Mesenteric fat pad (tissue), 1 donor: Measurements from ENCODE around the gene RANBP9. TPM values are rescaled to one million over a fixed set of nuclear protein-coding genes. Genes with fewer than 3 reads are reported as not detected.

Source experiments
- DNase-seq: peaks from one replicate; pipeline ENCODE4 v3.0.0-alpha.2; 2020; ENCODE audit warnings: low spot score
- total RNA-seq: library from RNA; stranded (reverse); fragmentation: NEBNext Ultra II Directional; extraction: Animal tissue kit (Norgen Biotek cat#: 25700); gene quantifications from one replicate; pipeline ENCODE4 v1.2.1, GENCODE V29; 2021
- donor health status: DM: yes; HTN: yes; CAD: no.

Gene RANBP9
- total RNA-seq, 1 donor from 2014 or later, result 42.2 TPM

- no peak for DNase-seq
These were observed 139.4 kb downstream of the RANBP9 start for GRCh38 chr6:13572240-13572639.

Other genes with a start within 250 kb of the RANBP9 start
- 25.9 TPM for gene GFOD1, start 224.2 kb downstream of the RANBP9 start, total RNA-seq
- 8.8 TPM for gene SIRT5, start 137.2 kb downstream of the RANBP9 start, total RNA-seq
- gene NOL7, start 96.5 kb downstream of the RANBP9 start, total RNA-seq, result 47.0 TPM
- gene MCUR1, start 102.7 kb upstream of the RANBP9 start, total RNA-seq, result 28.8 TPM
- 1.7 TPM for gene RNF182, start 213.1 kb upstream of the RANBP9 start, total RNA-seq